RWPE2 (cell line): ENCODE results near the gene NARF.

ENCODE experiments used
- ATAC-seq: fragments of 200-7000 bp; cut with Tn5 transposase; 3 replicates; pipeline ENCODE4 v1.9.1; 2021; ENCODE audit warnings: low read depth
- DNase-seq: peaks from one replicate; pipeline ENCODE4 v3.0.0-alpha.2; 2020; ENCODE audit warnings: low spot score
- H3K27ac ChIP-seq: fragments of 450-650 bp; 2 replicates; pipeline ENCODE4 v1.5.1; 2017; ENCODE audit warnings: mild to moderate bottlenecking; ENCODE audit not compliant: poor library complexity, severe bottlenecking
- H3K27me3 ChIP-seq: fragments of 250-450 bp; sonication (Bioruptor Pico); 2 replicates; pipeline ENCODE4 v1.5.1; 2021; ENCODE audit warnings: mild to moderate bottlenecking, moderate library complexity; ENCODE audit not compliant: insufficient read depth, poor library complexity, severe bottlenecking
- H3K36me3 ChIP-seq: fragments of 250-450 bp; sonication (Bioruptor Pico); 2 replicates; pipeline ENCODE4 v1.5.1; 2020; ENCODE audit warnings: low read depth, mild to moderate bottlenecking, moderate library complexity
- H3K4me1 ChIP-seq: fragments of 250-450 bp; sonication (Bioruptor Pico); 2 replicates; pipeline ENCODE4 v1.5.1; 2021; ENCODE audit warnings: mild to moderate bottlenecking, moderate library complexity; ENCODE audit not compliant: insufficient read depth, poor library complexity, severe bottlenecking
- H3K4me3 ChIP-seq: fragments of 250-450 bp; sonication (Bioruptor Pico); 2 replicates; pipeline ENCODE4 v1.5.1; 2021; ENCODE audit warnings: mild to moderate bottlenecking, moderate library complexity; ENCODE audit not compliant: severe bottlenecking
- H3K9me3 ChIP-seq: fragments of 250-450 bp; sonication (Bioruptor Pico); 2 replicates; pipeline ENCODE4 v1.5.1; 2021; ENCODE audit warnings: mild to moderate bottlenecking, moderate library complexity; ENCODE audit not compliant: severe bottlenecking
- TF ChIP-seq, protein P1 (sequence below): fragments of 450-650 bp; IDR thresholded peaks from one replicate; pipeline ENCODE4 v1.5.1; 2017; ENCODE audit warnings: mild to moderate bottlenecking, moderate library complexity; ENCODE audit not compliant: poor library complexity, severe bottlenecking

The NARF gene

DNA sequence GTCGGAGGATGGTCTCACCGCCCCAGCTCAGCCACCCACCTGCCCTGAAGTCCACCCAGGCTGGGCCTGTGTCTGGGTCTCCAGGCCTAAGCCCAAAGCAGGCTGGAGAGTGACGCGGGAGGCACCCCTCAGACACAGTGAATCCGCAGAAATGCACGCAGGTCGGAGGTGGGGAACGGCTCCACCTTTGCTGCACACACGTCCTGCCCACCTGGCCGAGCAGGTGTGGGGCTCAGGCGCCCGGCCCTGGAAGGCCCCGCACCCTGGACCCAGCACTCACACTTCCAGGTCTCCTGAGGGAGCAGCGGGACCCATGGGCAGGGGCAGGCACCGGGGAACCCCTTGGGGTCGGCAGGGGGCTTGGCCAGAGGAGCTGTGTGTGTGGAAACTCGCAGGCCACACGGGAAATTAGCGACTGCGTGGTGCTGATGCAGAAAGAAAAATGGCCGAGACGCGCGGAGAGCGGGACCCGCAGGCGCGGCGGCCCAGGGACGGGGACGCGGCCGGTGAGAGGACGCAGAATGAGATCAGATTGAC, 18.6 kb upstream of the NARF start:
- Histone ChIP-seq H3K4me1 (no peaks in the 10 kb centered on the region), H3K9me3 (no peaks in the 10 kb centered on the region), H3K36me3 (no peaks in the 10 kb centered on the region), H3K27me3 (no peaks in the 10 kb centered on the region), H3K27ac (no peak overlapping the region), H3K4me3 (no peak overlapping the region)
- no peak for DNase-seq
- TF ChIP-seq, protein P1, sequence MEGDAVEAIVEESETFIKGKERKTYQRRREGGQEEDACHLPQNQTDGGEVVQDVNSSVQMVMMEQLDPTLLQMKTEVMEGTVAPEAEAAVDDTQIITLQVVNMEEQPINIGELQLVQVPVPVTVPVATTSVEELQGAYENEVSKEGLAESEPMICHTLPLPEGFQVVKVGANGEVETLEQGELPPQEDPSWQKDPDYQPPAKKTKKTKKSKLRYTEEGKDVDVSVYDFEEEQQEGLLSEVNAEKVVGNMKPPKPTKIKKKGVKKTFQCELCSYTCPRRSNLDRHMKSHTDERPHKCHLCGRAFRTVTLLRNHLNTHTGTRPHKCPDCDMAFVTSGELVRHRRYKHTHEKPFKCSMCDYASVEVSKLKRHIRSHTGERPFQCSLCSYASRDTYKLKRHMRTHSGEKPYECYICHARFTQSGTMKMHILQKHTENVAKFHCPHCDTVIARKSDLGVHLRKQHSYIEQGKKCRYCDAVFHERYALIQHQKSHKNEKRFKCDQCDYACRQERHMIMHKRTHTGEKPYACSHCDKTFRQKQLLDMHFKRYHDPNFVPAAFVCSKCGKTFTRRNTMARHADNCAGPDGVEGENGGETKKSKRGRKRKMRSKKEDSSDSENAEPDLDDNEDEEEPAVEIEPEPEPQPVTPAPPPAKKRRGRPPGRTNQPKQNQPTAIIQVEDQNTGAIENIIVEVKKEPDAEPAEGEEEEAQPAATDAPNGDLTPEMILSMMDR, result no peak
- no peak for ATAC-seq

- no peaks in the 10 kb centered on the region for H3K9me3 ChIP-seq
- no peaks in the 10 kb centered on the region for H3K4me1 ChIP-seq
- no peak for ATAC-seq
- H3K36me3 ChIP-seq, result no peaks in the 10 kb centered on the region
- H3K27ac ChIP-seq, result no peak overlapping the region
- H3K27me3 ChIP-seq, result no peaks in the 10 kb centered on the region
- DNase-seq, result no peak
- no peak overlapping the region for H3K4me3 ChIP-seq
- TF ChIP-seq, protein P1, result no peak
Measured at GRCh38 chr17:82440469-82440981, 18.0 kb upstream of the NARF start.

DNA sequence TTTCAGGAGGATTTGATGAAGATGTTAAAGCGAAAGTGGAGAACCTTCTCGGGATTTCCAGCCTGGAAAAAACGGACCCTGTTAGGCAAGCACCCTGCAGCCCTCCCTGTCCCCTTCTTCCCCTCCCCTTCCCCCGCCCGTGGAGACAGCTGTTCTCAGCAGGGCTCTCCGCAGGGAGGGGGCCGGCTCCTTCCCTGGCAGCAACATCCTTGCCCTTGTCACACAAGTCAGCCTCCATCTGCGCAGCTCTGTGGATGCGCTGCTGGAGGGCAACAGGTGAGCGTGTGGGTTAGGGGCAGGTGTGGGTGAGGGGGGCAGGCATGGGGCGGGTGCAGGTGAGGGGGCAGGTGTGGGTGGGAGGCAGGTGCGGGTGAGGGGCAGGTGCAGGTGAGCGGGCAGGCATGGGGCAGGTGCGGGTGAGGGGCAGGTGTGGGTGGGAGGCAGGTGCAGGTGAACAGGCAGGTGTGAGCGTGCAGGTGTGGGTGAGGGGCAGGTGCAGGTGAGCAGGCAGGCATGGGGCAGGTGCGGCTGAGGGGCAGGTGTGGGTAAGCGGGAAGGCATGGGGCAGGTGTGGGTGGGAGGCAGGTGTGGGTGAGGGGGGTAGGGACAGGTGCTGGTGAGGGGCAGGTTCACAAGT, 17.4 kb upstream of the NARF start:
- no peaks in the 10 kb centered on the region for H3K36me3 ChIP-seq
- DNase-seq, result no peak
- no peak overlapping the region for H3K4me3 ChIP-seq
- no peaks in the 10 kb centered on the region for H3K4me1 ChIP-seq
- H3K27ac ChIP-seq, result no peak overlapping the region
- H3K27me3 ChIP-seq, result no peaks in the 10 kb centered on the region
- no peaks in the 10 kb centered on the region for H3K9me3 ChIP-seq
- ATAC-seq, result no peak
- TF ChIP-seq, protein P1, result no peak

- Histone ChIP-seq H3K4me1 (no peaks in the 10 kb centered on the region), H3K36me3 (no peaks in the 10 kb centered on the region), H3K27me3 (no peaks in the 10 kb centered on the region), H3K9me3 (no peaks in the 10 kb centered on the region), H3K27ac (no peak overlapping the region), H3K4me3 (no peak overlapping the region)
- TF ChIP-seq, protein P1, result no peak
- ATAC-seq (no peak), DNase-seq (no peak)
Measured at GRCh38 chr17:82441691-82442487, 16.7 kb upstream of the NARF start.
